Stimulated activated CD4-positive, alpha-beta T cell treated with anti-CD3 and anti-CD28 coated beads, Interleukin-12 subunit alpha, Interleukin-12 subunit beta, amount 100 ng/mL, for 48 hours (primary cell): ENCODE results near the gene CD7.
A peak's percentile ranks its signal among the peaks of the same experiment; 100 is the strongest.

Source experiments
- DNase-seq, 3 donors: peaks; one replicate each; pipeline ENCODE4 v3.0.0-alpha.2; 2020; ENCODE audit warnings: low read depth in 2 of 3, low spot score in 1 of 3

Gene CD7

DNA sequence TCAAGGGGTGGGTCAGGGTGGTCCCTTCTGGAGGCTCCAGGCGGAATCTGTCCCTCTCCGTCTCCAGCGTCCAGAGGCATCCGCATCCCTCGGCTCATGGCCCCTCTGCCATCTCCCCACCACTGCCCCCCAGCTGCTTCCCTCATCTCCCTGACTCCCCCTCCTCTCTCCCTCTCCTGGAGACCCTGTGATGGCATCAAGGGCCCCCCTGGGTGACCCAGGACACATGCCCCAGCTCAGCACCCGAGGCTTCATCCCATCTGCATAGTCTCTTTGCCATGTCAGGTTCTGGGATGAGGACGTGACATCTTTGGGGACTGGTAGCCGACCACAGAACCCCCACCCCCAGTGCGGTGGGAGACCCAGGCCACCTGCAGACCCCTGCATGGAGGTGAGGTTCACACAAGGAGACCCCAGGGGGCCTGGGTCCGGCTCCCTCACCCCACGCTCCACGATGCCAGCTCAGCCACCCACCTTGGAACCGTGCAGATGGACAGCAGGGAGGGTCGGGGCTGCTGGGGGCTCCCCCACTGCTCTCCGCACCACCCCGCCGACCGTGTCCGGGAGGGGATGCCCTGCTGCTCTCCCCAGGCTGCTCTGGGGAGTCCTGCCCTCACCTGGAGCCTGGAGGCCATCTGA, 12.4 kb upstream of the CD7 start:
- DNase-seq: no peak

GRCh38 chr17:82328994-82329507, 11.6 kb upstream of the CD7 start:
- no peak for DNase-seq

DNA sequence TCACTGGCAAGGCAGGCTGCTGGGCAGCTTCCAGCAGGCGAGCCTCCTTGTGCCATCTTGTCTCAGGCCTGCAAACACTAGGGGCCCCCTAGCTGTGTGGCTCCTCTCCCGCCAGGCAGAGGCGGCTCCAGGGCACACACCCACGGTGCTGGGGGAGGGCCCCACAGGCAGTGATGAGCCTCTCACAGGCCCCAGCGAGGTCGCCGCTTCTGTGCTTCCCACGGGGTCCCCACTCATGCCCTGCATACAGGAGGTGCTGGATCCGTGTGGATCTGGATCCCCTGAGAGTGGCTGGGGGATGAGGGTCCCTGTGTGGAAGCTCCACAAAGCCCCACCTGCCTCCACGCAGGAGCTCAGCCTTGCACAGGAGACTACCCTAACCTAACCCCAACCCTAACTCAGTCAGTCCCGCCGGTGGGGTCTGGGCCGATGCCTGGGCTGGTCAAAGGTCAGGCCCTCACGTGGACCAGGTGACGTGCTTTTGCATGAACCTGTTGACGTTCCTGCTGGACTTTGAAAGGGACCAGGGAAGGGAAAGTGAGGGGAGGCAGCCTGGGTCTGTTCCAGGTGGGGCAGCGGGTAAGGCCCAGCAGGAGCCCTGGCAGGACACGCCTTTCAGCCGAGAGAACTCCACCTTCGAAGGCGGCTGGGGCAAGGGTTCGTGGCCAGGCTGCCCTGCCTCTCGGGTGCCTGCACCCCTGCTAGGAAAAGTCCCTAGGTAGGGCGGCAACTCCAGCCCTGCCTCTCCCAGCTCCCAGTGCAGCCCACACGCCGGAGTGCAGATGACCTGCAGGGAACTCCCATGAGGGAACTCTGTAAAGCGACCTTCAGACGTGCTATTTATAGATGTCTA, 11.0 kb upstream of the CD7 start:
- DNase-seq: no peak

GRCh38 chr17:82327757-82328140, 10.3 kb upstream of the CD7 start:
- no peak for DNase-seq

- DNase-seq: no peak
These were observed 9.9 kb upstream of the CD7 start for GRCh38 chr17:82327289-82327688.

- no peak for DNase-seq
These were observed 8.1 kb upstream of the CD7 start for GRCh38 chr17:82325286-82326180.

DNA sequence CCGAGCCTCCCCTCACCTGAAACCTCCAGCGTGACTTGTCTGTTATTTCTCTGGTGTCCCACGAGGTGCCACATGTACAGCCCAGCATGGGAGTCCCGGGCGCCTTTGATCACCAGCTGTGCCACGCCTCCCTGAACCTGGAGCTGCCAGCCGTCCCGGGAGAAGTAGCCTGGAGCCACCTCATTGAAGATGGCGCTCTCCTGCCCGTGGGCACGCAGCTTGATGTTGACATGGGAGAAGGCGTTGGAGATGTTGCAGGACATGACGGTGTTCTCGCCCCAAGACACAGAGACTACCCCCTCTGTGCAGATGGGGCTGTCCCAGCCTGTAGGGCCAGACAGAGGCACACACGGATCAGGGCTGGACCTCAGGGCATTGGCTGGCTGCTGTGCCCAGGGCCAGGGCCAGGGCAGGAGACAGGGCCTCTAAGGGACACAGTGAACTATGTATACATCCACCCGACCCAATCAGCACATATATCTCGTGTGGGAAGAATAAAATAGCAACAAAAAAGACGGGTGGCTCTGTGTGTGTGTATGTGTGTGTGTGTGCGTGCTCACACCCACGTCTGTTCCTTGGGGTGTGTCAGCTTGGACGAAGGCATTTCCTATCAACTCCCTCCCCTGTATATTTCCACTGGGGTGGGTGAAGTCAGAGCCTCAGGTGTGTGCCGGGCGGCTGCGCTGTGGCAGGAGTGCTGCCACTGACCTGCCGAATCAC, 7.3 kb upstream of the CD7 start:
- no peak for DNase-seq

DNA sequence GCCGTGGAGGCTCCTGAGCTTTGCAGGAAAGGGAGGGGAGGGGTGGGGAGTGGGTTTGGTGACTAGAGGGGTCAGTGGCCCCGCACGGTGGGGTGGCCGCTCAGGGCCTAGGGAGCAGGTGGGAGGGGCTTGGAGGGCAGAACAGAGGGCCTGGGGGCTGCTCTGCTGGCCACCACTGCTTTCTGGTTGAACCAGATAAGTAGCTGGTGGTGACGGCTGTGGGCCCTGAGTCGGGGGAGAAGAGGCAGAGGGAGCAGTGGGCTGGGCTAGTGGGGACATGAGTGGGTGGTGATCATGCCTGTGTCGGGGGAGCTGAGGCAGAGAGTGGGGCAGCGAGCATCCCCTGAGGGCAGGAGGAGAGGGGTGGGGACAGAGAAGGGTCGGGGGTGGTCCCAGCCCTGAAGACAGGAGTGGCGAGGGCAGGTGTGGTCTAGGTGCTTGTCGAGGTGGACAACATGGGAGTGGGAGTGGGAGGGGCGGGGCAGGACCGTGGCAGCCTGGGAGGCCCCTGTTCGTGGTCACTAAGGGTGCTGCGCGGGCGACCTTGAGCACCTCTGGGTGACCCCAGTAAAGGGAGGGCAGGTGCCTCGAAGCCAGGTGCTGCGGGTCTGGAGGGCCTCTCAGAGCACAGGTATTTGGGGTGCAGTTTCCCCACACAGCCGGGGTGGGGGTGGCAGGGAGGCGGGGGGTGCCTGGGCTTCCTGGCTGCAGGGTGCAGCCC, 6.3 kb upstream of the CD7 start:
- no peak for DNase-seq

- DNase-seq: no peak
These were observed 5.4 kb upstream of the CD7 start for GRCh38 chr17:82322526-82323453.

DNA sequence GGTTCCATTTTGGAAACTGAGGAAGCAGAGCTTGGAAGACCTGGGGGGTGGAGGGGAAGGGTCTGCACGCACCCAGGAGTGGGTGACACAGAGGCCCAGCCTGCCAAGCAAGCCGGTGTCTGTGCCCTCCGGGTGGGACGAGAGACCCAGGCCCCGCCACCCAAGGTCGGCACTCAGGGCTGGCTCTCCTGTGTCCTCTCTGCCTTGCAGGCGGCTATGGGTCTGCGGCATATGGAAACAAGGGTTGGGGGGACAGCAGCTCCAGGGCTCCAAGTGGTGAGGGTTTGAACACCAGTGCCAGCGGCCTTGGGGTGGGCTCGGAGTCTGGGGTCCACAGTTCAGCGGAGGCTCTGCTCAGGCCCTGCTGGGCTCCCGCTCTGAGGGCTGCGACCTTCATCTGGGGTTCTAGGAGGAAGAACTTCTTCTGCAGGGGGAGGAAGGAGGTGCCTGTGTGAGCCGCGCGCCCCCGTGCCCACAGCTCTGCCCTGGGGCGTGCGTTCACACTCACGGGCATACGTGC, 4.6 kb upstream of the CD7 start:
- no peak for DNase-seq

- peak; percentile 60 to 79 (median 71) for DNase-seq
These were observed 3.8 kb upstream of the CD7 start for GRCh38 chr17:82320956-82321927.

DNA sequence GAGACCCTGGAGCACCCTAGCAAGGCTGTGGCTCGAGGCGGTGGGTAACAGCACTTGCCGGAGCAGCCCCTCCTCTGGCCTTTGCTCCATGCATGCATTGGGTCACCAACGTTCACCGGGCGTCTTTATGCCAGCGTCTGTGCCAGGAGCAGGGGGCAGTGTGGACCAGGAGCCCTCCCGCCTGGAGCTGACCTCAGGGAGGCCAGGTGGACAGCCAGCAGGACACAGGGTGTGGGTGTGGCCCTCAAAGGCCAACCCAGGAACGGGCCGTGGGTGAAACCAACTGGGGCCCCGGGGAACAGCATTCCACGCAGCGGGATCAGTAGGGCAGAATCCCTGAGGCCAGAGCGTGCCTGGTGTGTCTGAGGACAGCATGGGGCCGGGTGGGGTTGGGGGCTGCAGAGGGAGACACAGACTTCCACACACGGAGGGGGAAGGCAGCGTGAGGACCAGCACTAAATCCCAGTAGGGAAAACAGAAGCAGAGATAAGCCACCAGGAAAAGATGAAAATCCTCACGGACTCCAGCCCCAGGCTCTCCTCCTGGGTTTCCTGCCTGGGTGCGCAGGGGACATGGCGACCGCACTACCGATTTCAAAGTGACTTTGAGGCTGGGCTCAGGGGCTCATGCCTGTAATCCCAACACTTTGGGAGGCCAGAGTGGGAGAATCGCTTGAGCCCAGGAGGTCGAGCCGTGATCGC, 2.9 kb upstream of the CD7 start:
- DNase-seq: no peak

DNA sequence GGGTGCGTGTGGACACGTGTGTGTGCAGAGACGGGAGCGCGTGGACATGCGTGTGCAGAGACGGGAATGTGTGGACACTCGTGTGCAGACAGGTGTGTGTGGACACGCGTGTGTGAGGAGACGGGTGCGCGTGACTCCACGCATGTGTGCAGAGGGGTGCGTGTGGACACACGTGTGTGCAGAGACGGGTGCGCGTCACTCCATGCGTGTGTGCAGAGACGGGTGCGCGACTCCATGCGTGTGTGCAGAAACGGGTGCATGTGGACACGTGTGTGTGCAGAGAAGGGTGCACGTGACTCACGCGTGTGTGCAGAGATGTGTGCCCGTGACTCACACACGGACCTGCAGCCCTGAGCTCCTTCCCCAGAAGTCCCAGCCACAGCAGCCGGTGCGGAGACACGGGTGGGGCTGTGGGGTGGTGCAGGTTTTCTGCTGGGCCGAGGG, 2.2 kb upstream of the CD7 start:
- DNase-seq: no peak

DNA sequence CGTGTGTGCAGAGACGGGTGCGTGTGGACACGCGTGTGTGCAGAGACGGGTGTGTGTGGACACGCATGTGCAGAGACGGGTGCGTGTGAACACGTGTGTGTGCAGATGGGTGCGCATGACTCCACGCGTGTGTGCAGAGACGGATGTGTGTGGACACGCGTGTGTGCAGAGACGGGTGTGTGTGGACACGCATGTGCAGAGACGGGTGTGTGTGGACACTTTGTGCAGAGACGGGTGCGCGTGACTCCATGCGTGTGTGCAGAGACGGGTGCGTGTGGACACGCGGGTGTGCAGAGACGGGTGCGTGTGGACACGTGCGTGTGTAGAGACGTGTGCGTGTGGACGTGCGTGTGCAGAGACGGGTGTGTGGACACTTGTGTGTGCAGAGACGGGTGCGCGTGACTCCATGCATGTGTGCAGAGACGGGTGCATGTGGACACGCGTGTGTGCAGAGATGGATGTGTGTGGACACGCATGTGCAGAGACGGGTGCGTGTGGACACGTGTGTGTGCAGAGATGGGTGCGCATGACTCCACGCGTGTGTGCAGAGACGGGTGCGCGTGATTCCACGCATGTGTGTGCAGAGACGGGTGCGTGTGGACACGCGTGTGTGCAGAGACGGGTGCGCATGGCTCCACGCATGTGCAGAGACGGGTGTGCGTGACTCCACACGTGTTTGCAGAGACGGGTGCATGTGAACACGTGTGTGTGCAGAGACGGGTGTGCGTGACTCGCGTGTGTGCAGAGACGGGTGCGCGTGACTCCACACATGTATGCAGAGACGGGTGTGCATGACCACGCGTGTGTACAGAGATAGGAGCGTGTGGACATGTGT, 1.6 kb upstream of the CD7 start:
- DNase-seq: no peak

DNA sequence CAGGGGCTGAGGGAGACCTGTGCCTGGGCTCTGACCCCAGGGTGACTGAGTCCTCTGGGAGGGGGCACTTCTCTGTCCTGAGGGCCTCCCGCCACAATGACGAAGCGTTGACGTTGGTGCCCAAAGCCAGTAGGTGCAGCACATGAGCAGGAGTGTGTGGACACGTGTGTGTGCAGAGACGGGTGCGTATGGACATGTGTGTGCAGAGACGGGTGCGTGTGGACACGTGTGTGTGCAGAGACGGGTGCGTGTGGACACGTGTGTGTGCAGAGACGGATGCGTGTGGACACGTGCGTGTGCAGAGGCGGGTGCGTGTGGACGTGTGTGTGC, 726 bp upstream of the CD7 start:
- DNase-seq: no peak

DNA sequence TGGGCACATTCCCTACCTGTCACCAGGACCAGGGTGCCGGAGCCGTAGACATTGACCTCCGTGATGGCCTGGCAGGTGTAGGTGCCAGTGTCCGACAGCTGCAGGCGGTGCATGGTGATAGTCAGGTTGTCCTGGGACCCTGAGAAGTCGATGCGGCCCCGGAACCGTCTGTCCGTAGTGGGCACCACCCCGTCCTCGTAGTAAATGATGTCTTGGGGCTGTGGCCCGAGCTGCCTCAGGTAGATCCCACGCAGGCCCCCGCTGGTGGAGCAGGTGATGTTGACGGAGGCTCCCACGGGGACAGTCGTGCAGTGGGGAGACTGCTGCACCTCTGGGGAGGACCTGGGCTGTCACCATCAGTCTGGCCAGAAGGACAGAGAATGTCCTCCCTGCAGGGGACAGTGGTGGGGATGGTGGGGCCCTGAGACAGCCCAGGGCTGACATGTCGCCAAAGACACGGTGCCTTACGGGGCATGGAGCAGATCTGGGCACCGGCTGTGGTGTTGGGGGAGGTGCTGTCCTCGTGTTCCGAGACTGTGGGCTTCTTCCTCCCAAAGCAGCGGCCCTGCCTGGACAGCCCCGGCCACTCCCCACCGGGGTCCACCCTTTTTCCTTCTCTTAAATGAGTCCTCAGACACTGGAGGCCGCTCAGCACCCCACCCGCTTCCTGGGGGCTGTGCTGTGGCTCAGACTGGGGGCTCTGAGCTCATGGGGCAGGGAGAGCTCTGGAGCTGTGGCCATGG, 586 bp downstream of the CD7 start:
- no peak for DNase-seq
